Right ventricle myocardium superior (tissue), 1 donor: ENCODE results near the gene N4BP2L2. TPM values are rescaled to one million over a fixed set of nuclear protein-coding genes. Genes with fewer than 3 reads are reported as not detected.

Experiments
- ATAC-seq: fragments of 200-7000 bp; cut with Tn5 transposase; one replicate; pipeline ENCODE4 v1.9.1; 2020; ENCODE audit warnings: mild to moderate bottlenecking; ENCODE audit not compliant: poor library complexity
- DNase-seq: peaks from one replicate; pipeline ENCODE4 v3.0.0-alpha.2; 2020
- intact Hi-C: fragments of 100-400 bp; cut with DNase I; formaldehyde crosslinking; loops from one replicate; pipeline ENCODE4 v1.11.2; 2022
- total RNA-seq: library from RNA; stranded (reverse); fragmentation: NEBNext Ultra II Directional; extraction: Animal tissue kit (Norgen Biotek cat#: 25700); gene quantifications from one replicate; pipeline ENCODE4 v1.2.1, GENCODE V29; 2021
- donor health status: DM: no; HTN: yes; CAD: no; lungs with severe emphysema.

N4BP2L2 gene
- total RNA-seq, 1 donor from 2014 or later, result 123 TPM

GRCh38 chr13:32408296-32409000, 130.1 kb downstream of the N4BP2L2 start:
- ATAC-seq, result no peak
- DNase-seq, result no peak
- intact Hi-C loops, result no loop called here

GRCh38 chr13:32407854-32408253, 130.7 kb downstream of the N4BP2L2 start:
- DNase-seq, result no peak
- intact Hi-C loops, result no loop called here
- no peak for ATAC-seq

GRCh38 chr13:32403108-32403507, 135.5 kb downstream of the N4BP2L2 start:
- ATAC-seq, result no peak
- no peak for DNase-seq
- intact Hi-C loops, result no loop called here

- intact Hi-C loops, result no loop called here
- ATAC-seq (no peak), DNase-seq (no peak)
These were observed 147.4 kb downstream of the N4BP2L2 start for GRCh38 chr13:32391101-32391619.

- intact Hi-C loops, result no loop called here
- no peak for ATAC-seq
- no peak for DNase-seq
These were observed 148.1 kb downstream of the N4BP2L2 start for GRCh38 chr13:32390484-32390883.

GRCh38 chr13:32390048-32390447, 148.5 kb downstream of the N4BP2L2 start:
- ATAC-seq, result no peak
- intact Hi-C loops, result no loop called here
- DNase-seq, result no peak

- no peak for DNase-seq
- no peak for ATAC-seq
- intact Hi-C loops, result no loop called here
These were observed 153.2 kb downstream of the N4BP2L2 start for GRCh38 chr13:32385410-32385809.

- DNase-seq (no peak), ATAC-seq (no peak)
- intact Hi-C loops, result loop anchor here (5.0 kb wide), 1 partner anchor 198 kb away; no protein-coding TSS in a partner anchor
These were observed 153.9 kb downstream of the N4BP2L2 start for GRCh38 chr13:32384702-32385101.

GRCh38 chr13:32383836-32384618, 154.6 kb downstream of the N4BP2L2 start:
- intact Hi-C loops, result loop anchor here (5.0 kb wide), 1 partner anchor 198 kb away; no protein-coding TSS in a partner anchor
- no peak for DNase-seq
- ATAC-seq, result no peak

Other genes starting within 250 kb of the N4BP2L2 start
- gene ZAR1L, start 223.4 kb downstream of the N4BP2L2 start, total RNA-seq, result not detected
- 0.43 TPM for gene BRCA2, start 223.3 kb downstream of the N4BP2L2 start, total RNA-seq
- gene N4BP2L1, start 110.7 kb downstream of the N4BP2L2 start, total RNA-seq, result 3.7 TPM
- gene PDS5B, start 47.7 kb upstream of the N4BP2L2 start, total RNA-seq, result 22.9 TPM